Activated CD8-positive, alpha-beta memory T cell treated with anti-CD3 and anti-CD28 coated beads, Interleukin-2, amount 10 ng/mL, durations not matched to agents 7 days and 5 days (primary cell): ENCODE data around the gene CNTNAP2. TPM values are rescaled to one million over a fixed set of nuclear protein-coding genes. Genes with fewer than 3 reads are reported as not detected.

Experiments used
- ATAC-seq: fragments of 150-1000 bp; cut with Tn5 transposase; one replicate; pipeline ENCODE4 v1.10.0; 2021; ENCODE audit warnings: moderate library complexity
- CTCF ChIA-PET: fragments of 350-600 bp; sonication (Branson Sonifier 250); formaldehyde crosslinking; loops from one replicate; lab custom pipeline; 2021; ENCODE audit warnings: antibody characterized with exemption; lab: Charles Lee
- DNase-seq: peaks from one replicate; pipeline ENCODE4 v3.0.0-alpha.2; 2020
- H3K27ac Mint-ChIP-seq: one replicate; pipeline ENCODE4 v1.8.0; 2021; ENCODE audit warnings: mild to moderate bottlenecking, mixed read lengths
- H3K27me3 Mint-ChIP-seq: one replicate; pipeline ENCODE4 v1.8.0; 2021; ENCODE audit warnings: mixed read lengths
- H3K36me3 Mint-ChIP-seq: one replicate; pipeline ENCODE4 v1.8.0; 2021; ENCODE audit warnings: mild to moderate bottlenecking, mixed read lengths
- H3K4me1 Mint-ChIP-seq: one replicate; pipeline ENCODE4 v1.8.0; 2021; ENCODE audit warnings: mixed read lengths
- H3K4me3 Mint-ChIP-seq: one replicate; pipeline ENCODE4 v1.8.0; 2021; ENCODE audit warnings: mild to moderate bottlenecking, moderate library complexity, mixed read lengths
- H3K9me3 Mint-ChIP-seq: one replicate; pipeline ENCODE4 v1.8.0; 2022; ENCODE audit warnings: low read depth, mixed read lengths
- total RNA-seq, 2 experiments: library from RNA; stranded (reverse); gene quantifications; one replicate each; pipeline ENCODE4 v1.2.3, GENCODE V29; 2021

Gene CNTNAP2
- total RNA-seq, 2 experiments from 2014 or later, result not detected

- no peak for DNase-seq
- Mint-ChIP-seq H3K4me1 (no peaks in the 10 kb centered on the region), H3K9me3 (peaks cover 7% of the 10 kb centered on the region), H3K27me3 (no peaks in the 10 kb centered on the region), H3K4me3 (no peak overlapping the region), H3K36me3 (no peaks in the 10 kb centered on the region), H3K27ac (no peak overlapping the region)
- CTCF ChIA-PET, result no interaction called here
- ATAC-seq, result no peak
Measured at GRCh38 chr7:147833557-147833956, 1717.0 kb downstream of the CNTNAP2 start.

GRCh38 chr7:147833970-147834369 is 1717.4 kb downstream of the CNTNAP2 start:
- ATAC-seq (no peak), DNase-seq (no peak)
- H3K36me3 Mint-ChIP-seq, result no peaks in the 10 kb centered on the region
- H3K27me3 Mint-ChIP-seq, result no peaks in the 10 kb centered on the region
- H3K27ac Mint-ChIP-seq, result no peak overlapping the region
- no peaks in the 10 kb centered on the region for H3K4me1 Mint-ChIP-seq
- H3K9me3 Mint-ChIP-seq, result peaks cover 8% of the 10 kb centered on the region
- no peak overlapping the region for H3K4me3 Mint-ChIP-seq
- CTCF ChIA-PET, result no interaction called here

GRCh38 chr7:147852833-147853232 is 1736.2 kb downstream of the CNTNAP2 start:
- DNase-seq (no peak), ATAC-seq (no peak)
- Mint-ChIP-seq H3K27ac (no peak overlapping the region), H3K36me3 (no peaks in the 10 kb centered on the region), H3K4me1 (no peaks in the 10 kb centered on the region), H3K27me3 (no peaks in the 10 kb centered on the region), H3K9me3 (peaks cover 3% of the 10 kb centered on the region), H3K4me3 (no peak overlapping the region)
- CTCF ChIA-PET, result no interaction called here

- H3K9me3 Mint-ChIP-seq, result peaks cover 3% of the 10 kb centered on the region
- H3K27ac Mint-ChIP-seq, result no peak overlapping the region
- ATAC-seq (no peak), DNase-seq (no peak)
- H3K36me3 Mint-ChIP-seq, result no peaks in the 10 kb centered on the region
- no peak overlapping the region for H3K4me3 Mint-ChIP-seq
- CTCF ChIA-PET, result no interaction called here
- no peaks in the 10 kb centered on the region for H3K4me1 Mint-ChIP-seq
- no peaks in the 10 kb centered on the region for H3K27me3 Mint-ChIP-seq
Measured at GRCh38 chr7:147857152-147858140, 1740.8 kb downstream of the CNTNAP2 start.

- H3K4me3 Mint-ChIP-seq, result no peak overlapping the region
- ATAC-seq (no peak), DNase-seq (no peak)
- peaks cover 6% of the 10 kb centered on the region for H3K9me3 Mint-ChIP-seq
- no peaks in the 10 kb centered on the region for H3K36me3 Mint-ChIP-seq
- H3K4me1 Mint-ChIP-seq, result no peaks in the 10 kb centered on the region
- H3K27ac Mint-ChIP-seq, result no peak overlapping the region
- H3K27me3 Mint-ChIP-seq, result no peaks in the 10 kb centered on the region
- CTCF ChIA-PET, result no interaction called here
Measured at GRCh38 chr7:147858421-147858820, 1741.8 kb downstream of the CNTNAP2 start.

- Mint-ChIP-seq H3K27me3 (no peaks in the 10 kb centered on the region), H3K9me3 (peaks cover 6% of the 10 kb centered on the region)
- CTCF ChIA-PET, result interaction anchor here (0.7 kb wide), 1 partner anchor 639 kb away, joined by 3 read pairs; no protein-coding TSS in a partner anchor
Measured at GRCh38 chr7:147859033-147859432, 1742.4 kb downstream of the CNTNAP2 start.

GRCh38 chr7:147859486-147859885 is 1742.9 kb downstream of the CNTNAP2 start:
- H3K4me3 Mint-ChIP-seq, result no peak overlapping the region

More at GRCh38 chr7:147859033-147859432, 1742.4 kb downstream of the CNTNAP2 start:
- no peak overlapping the region for H3K4me3 Mint-ChIP-seq
- no peak overlapping the region for H3K27ac Mint-ChIP-seq
- H3K36me3 Mint-ChIP-seq, result no peaks in the 10 kb centered on the region
- no peaks in the 10 kb centered on the region for H3K4me1 Mint-ChIP-seq
- ATAC-seq, result no peak
- no peak for DNase-seq

GRCh38 chr7:147861058-147861716 is 1744.6 kb downstream of the CNTNAP2 start:
- ATAC-seq (no peak), DNase-seq (no peak)
- Mint-ChIP-seq H3K36me3 (no peaks in the 10 kb centered on the region), H3K4me1 (no peaks in the 10 kb centered on the region), H3K27ac (no peak overlapping the region), H3K4me3 (no peak overlapping the region), H3K9me3 (peaks cover 6% of the 10 kb centered on the region), H3K27me3 (no peaks in the 10 kb centered on the region)
- CTCF ChIA-PET, result no interaction called here

More at GRCh38 chr7:147859486-147859885, 1742.9 kb downstream of the CNTNAP2 start:
- DNase-seq, result no peak
- CTCF ChIA-PET, result interaction anchor here (0.7 kb wide), 1 partner anchor 640 kb away, joined by 3 read pairs; no protein-coding TSS in a partner anchor
- Mint-ChIP-seq H3K36me3 (no peaks in the 10 kb centered on the region), H3K27ac (no peak overlapping the region), H3K9me3 (peaks cover 6% of the 10 kb centered on the region), H3K27me3 (no peaks in the 10 kb centered on the region), H3K4me1 (no peaks in the 10 kb centered on the region)
- ATAC-seq, result no peak

GRCh38 chr7:147861945-147862344 is 1745.3 kb downstream of the CNTNAP2 start:
- Mint-ChIP-seq H3K4me1 (no peaks in the 10 kb centered on the region), H3K36me3 (no peaks in the 10 kb centered on the region), H3K27me3 (no peaks in the 10 kb centered on the region), H3K4me3 (no peak overlapping the region), H3K9me3 (peaks cover 6% of the 10 kb centered on the region), H3K27ac (no peak overlapping the region)
- no peak for ATAC-seq
- no peak for DNase-seq
- CTCF ChIA-PET, result interaction anchor here (0.6 kb wide), 1 partner anchor 74 kb away, joined by 3 read pairs; no protein-coding TSS in a partner anchor

- DNase-seq (no peak), ATAC-seq (no peak)
- no peaks in the 10 kb centered on the region for H3K36me3 Mint-ChIP-seq
- H3K4me1 Mint-ChIP-seq, result no peaks in the 10 kb centered on the region
- no peak overlapping the region for H3K4me3 Mint-ChIP-seq
- CTCF ChIA-PET, result no interaction called here
- H3K27ac Mint-ChIP-seq, result no peak overlapping the region
- H3K9me3 Mint-ChIP-seq, result peaks cover 3% of the 10 kb centered on the region
- H3K27me3 Mint-ChIP-seq, result no peaks in the 10 kb centered on the region
Measured at GRCh38 chr7:147869456-147869855, 1752.9 kb downstream of the CNTNAP2 start.

- Mint-ChIP-seq H3K4me3 (no peak overlapping the region), H3K9me3 (peaks cover 4% of the 10 kb centered on the region), H3K36me3 (no peaks in the 10 kb centered on the region), H3K27ac (no peak overlapping the region), H3K4me1 (no peaks in the 10 kb centered on the region), H3K27me3 (no peaks in the 10 kb centered on the region)
- CTCF ChIA-PET, result no interaction called here
- ATAC-seq (no peak), DNase-seq (no peak)
Measured at GRCh38 chr7:147878912-147879661, 1762.5 kb downstream of the CNTNAP2 start.

GRCh38 chr7:147885869-147886268 is 1769.3 kb downstream of the CNTNAP2 start:
- Mint-ChIP-seq H3K36me3 (no peaks in the 10 kb centered on the region), H3K27me3 (no peaks in the 10 kb centered on the region), H3K27ac (no peak overlapping the region), H3K4me3 (no peak overlapping the region), H3K9me3 (peaks cover 2% of the 10 kb centered on the region), H3K4me1 (no peaks in the 10 kb centered on the region)
- DNase-seq (no peak), ATAC-seq (no peak)
- CTCF ChIA-PET, result no interaction called here

GRCh38 chr7:147894271-147894670 is 1777.7 kb downstream of the CNTNAP2 start:
- CTCF ChIA-PET, result no interaction called here
- Mint-ChIP-seq H3K27ac (no peak overlapping the region), H3K27me3 (no peaks in the 10 kb centered on the region), H3K9me3 (no peaks in the 10 kb centered on the region), H3K36me3 (no peaks in the 10 kb centered on the region), H3K4me3 (no peak overlapping the region), H3K4me1 (no peaks in the 10 kb centered on the region)
- no peak for ATAC-seq
- no peak for DNase-seq
